ENCODE measurements around the gene TNFAIP3.

DNA sequence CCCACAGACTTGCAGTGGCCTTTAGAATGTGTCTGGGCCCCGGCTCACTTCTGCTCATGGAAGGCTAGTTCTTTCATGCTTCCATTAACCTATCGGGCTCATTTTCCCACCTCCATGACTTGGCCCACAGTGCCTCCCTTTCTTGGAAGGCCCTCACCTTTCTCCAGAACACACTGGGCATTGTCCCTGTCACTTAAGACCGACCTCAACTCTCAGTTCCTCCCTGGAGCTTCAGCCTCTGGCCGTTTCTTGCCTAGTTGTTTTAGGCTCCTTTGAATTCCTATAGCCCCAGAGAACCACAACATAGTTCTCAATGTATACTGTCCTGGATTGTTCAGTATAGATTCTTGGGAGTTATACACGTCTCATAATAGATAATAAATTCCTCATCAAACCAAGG lies 19.3 kb upstream of the TNFAIP3 start:
- TF ChIP-seq, protein P1, sequence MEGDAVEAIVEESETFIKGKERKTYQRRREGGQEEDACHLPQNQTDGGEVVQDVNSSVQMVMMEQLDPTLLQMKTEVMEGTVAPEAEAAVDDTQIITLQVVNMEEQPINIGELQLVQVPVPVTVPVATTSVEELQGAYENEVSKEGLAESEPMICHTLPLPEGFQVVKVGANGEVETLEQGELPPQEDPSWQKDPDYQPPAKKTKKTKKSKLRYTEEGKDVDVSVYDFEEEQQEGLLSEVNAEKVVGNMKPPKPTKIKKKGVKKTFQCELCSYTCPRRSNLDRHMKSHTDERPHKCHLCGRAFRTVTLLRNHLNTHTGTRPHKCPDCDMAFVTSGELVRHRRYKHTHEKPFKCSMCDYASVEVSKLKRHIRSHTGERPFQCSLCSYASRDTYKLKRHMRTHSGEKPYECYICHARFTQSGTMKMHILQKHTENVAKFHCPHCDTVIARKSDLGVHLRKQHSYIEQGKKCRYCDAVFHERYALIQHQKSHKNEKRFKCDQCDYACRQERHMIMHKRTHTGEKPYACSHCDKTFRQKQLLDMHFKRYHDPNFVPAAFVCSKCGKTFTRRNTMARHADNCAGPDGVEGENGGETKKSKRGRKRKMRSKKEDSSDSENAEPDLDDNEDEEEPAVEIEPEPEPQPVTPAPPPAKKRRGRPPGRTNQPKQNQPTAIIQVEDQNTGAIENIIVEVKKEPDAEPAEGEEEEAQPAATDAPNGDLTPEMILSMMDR (IDR thresholded peaks at IDR 0.05) = no peak
- TF ChIP-seq EZH2 (IDR thresholded peaks at IDR 0.05; ENCODE audit: borderline replicate concordance, insufficient read depth, low read depth, low read length, poor library complexity, severe bottlenecking) = no peak
